ENCODE data around the gene MON1A. TPM values are rescaled to one million over a fixed set of nuclear protein-coding genes. Genes with fewer than 3 reads are reported as not detected.
"Not testable (repeated sequence)": the region's sequence is repeated elsewhere in the genome, so short reads cannot be mapped to it uniquely, and the experiment has no call there.

Gene MON1A
- total RNA-seq, 1 donor from 2014 or later = 12.4 TPM

DNA sequence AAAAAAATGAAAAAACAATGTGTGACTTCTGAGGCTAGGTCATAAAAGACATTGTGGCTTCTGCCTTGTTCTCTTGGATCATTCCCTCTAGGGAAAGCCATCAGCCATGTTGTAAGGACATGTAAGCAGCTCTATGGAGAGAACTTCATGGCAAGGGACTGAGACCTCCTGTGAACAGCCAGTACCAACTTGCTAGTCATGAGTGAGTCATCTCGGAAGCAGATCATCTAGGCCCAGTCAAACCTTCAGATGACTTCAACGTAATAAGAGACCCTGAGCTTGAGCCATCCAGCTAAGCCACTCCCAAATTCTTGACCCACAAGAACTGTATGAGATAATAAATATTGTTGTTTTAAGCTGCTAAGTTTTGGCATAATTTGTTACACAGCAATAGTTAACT lies 4.9 kb downstream of the MON1A start:
- H4K20me1 ChIP-seq (ENCODE audit: insufficient read depth, low read length) = no peaks in the 10 kb centered on the region
- H3K27ac Mint-ChIP-seq (ENCODE audit: unreplicated experiment) = no peak overlapping the region

DNA sequence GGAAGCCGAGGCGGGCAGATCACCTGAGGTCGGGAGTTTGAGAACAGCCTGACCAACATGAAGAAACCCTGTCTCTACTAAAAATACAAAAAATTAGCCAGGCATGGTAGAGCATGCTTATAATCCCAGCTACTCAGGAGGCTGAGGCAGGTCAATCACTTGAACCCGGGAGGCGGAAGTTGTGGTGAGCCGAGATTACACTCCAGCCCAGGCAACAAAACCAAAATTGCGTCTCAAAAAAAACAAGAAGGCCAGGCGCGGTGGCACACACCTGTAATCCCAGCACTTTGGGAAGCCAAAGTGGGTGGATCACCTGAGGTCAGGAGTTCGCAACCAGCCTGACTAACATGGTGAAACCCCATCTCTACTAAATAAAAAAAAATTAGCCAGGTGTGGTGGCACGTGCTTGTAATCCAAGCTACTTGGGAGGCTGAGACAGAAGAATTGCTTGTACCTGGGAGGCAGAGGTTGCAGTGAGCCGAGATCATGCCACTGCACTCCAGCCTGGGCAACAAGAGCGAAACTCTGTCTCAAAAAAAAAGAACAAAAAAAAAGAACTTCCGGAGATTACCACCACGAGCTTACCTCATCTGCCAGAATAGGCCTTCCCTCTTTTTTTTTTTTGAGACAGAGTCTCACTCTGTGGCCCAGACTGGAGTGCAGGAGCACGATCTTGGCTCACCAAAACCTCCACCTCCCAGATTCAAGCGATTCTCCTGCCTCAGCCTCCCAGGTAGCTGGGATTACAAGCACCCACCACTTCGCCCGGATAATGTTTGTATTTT lies 11.6 kb downstream of the MON1A start:
- not testable (repeated sequence) for H3K27ac ChIP-seq (ENCODE audit: low read depth, low read length); H3K27me3 ChIP-seq (ENCODE audit: insufficient read depth, low read length); H3K79me2 ChIP-seq (ENCODE audit: insufficient read depth, low read length); H3K4me2 ChIP-seq (ENCODE audit: low read length); FAIRE-seq; H2AFZ ChIP-seq (ENCODE audit: low read depth, low read length); DNase-seq (ENCODE audit: low read depth); H3K4me3 Mint-ChIP-seq (ENCODE audit: unreplicated experiment); H3K27ac Mint-ChIP-seq (ENCODE audit: unreplicated experiment); H3K4me3 ChIP-seq (ENCODE audit: insufficient read depth, low read depth, low read length); H3K9me3 Mint-ChIP-seq (ENCODE audit: unreplicated experiment); H3K4me1 Mint-ChIP-seq (ENCODE audit: low read depth, unreplicated experiment); H3K36me3 ChIP-seq (ENCODE audit: insufficient read depth, low read length); H3K9ac ChIP-seq (ENCODE audit: low read length); H3K4me1 ChIP-seq (ENCODE audit: insufficient read depth, low read length); H3K27me3 Mint-ChIP-seq (ENCODE audit: low read depth, unreplicated experiment); H3K9me3 ChIP-seq (ENCODE audit: insufficient read depth, low read depth, low read length); H3K36me3 Mint-ChIP-seq (ENCODE audit: low read depth, unreplicated experiment)
- H4K20me1 ChIP-seq (ENCODE audit: insufficient read depth, low read length) = peaks cover 14% of the 10 kb centered on the region

More for the DNA sequence above, 4.9 kb downstream of the MON1A start:
- TF ChIP-seq, protein P1, sequence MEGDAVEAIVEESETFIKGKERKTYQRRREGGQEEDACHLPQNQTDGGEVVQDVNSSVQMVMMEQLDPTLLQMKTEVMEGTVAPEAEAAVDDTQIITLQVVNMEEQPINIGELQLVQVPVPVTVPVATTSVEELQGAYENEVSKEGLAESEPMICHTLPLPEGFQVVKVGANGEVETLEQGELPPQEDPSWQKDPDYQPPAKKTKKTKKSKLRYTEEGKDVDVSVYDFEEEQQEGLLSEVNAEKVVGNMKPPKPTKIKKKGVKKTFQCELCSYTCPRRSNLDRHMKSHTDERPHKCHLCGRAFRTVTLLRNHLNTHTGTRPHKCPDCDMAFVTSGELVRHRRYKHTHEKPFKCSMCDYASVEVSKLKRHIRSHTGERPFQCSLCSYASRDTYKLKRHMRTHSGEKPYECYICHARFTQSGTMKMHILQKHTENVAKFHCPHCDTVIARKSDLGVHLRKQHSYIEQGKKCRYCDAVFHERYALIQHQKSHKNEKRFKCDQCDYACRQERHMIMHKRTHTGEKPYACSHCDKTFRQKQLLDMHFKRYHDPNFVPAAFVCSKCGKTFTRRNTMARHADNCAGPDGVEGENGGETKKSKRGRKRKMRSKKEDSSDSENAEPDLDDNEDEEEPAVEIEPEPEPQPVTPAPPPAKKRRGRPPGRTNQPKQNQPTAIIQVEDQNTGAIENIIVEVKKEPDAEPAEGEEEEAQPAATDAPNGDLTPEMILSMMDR (IDR thresholded peaks at IDR 0.05; ENCODE audit: insufficient read depth, low read depth, low read length) = no peak
- TF ChIP-seq EZH2 (IDR thresholded peaks at IDR 0.05; ENCODE audit: insufficient read depth, low read length) = no peak
- peaks cover 10% of the 10 kb centered on the region for H3K4me1 Mint-ChIP-seq (ENCODE audit: low read depth, unreplicated experiment)
- FAIRE-seq (peak; percentile 5), DNase-seq (ENCODE audit: low read depth) (peak; percentile 77)
- Histone ChIP-seq H3K9ac (ENCODE audit: low read length) (no peak overlapping the region), H3K79me2 (ENCODE audit: insufficient read depth, low read length) (peaks cover 14% of the 10 kb centered on the region), H3K4me2 (ENCODE audit: low read length) (peak overlapping the region; percentile 47), H3K27me3 (ENCODE audit: insufficient read depth, low read length) (no peaks in the 10 kb centered on the region), H3K36me3 (ENCODE audit: insufficient read depth, low read length) (no peaks in the 10 kb centered on the region), H3K9me3 (ENCODE audit: insufficient read depth, low read depth, low read length) (no peaks in the 10 kb centered on the region), H2AFZ (ENCODE audit: low read depth, low read length) (peak overlapping the region; percentile 15), H3K4me3 (ENCODE audit: insufficient read depth, low read depth, low read length) (no peak overlapping the region), H3K27ac (ENCODE audit: low read depth, low read length) (peak overlapping the region; percentile 34), H3K4me1 (ENCODE audit: insufficient read depth, low read length) (peaks cover 12% of the 10 kb centered on the region)
- peaks cover under 1% of the 10 kb centered on the region for H3K36me3 Mint-ChIP-seq (ENCODE audit: low read depth, unreplicated experiment)
- H3K4me3 Mint-ChIP-seq (ENCODE audit: unreplicated experiment) = no peak overlapping the region
- no peaks in the 10 kb centered on the region for H3K27me3 Mint-ChIP-seq (ENCODE audit: low read depth, unreplicated experiment)
- no peaks in the 10 kb centered on the region for H3K9me3 Mint-ChIP-seq (ENCODE audit: unreplicated experiment)

DNA sequence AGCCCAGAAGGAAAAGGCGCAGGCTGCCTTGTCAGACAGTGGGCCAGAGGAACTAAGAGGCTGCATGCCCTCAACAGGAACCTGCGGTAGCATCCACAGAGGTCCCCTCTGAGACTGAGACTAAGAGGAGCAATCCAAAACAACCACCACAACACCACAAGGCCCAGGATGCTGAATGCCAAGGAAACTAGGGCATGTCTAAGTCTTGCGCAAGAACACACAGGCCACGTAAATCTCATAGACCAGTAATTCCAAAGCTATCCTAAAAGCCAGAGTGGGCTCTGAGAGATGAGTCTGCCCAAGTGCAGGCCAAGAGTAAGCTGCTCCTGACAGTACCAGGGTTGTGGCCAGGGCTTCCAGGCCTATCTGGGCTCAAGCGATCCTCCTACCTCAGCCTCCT lies 12.9 kb downstream of the MON1A start:
- H3K36me3 ChIP-seq (ENCODE audit: insufficient read depth, low read length) = peaks cover 2% of the 10 kb centered on the region
- Mint-ChIP-seq H3K27me3 (ENCODE audit: low read depth, unreplicated experiment) (peaks cover 11% of the 10 kb centered on the region), H3K4me3 (ENCODE audit: unreplicated experiment) (no peak overlapping the region), H3K9me3 (ENCODE audit: unreplicated experiment) (no peaks in the 10 kb centered on the region), H3K4me1 (ENCODE audit: low read depth, unreplicated experiment) (peaks cover 2% of the 10 kb centered on the region), H3K27ac (ENCODE audit: unreplicated experiment) (no peak overlapping the region), H3K36me3 (ENCODE audit: low read depth, unreplicated experiment) (peaks cover 11% of the 10 kb centered on the region)
- peaks cover 4% of the 10 kb centered on the region for H3K79me2 ChIP-seq (ENCODE audit: insufficient read depth, low read length)
- H3K9me3 ChIP-seq (ENCODE audit: insufficient read depth, low read depth, low read length) = no peaks in the 10 kb centered on the region
- no peaks in the 10 kb centered on the region for H3K27me3 ChIP-seq (ENCODE audit: insufficient read depth, low read length)
- DNase-seq (ENCODE audit: low read depth) (peak; percentile 33), FAIRE-seq (no peak)
- no peak overlapping the region for H3K4me3 ChIP-seq (ENCODE audit: insufficient read depth, low read depth, low read length)
- H3K4me1 ChIP-seq (ENCODE audit: insufficient read depth, low read length) = no peaks in the 10 kb centered on the region
- H3K4me2 ChIP-seq (ENCODE audit: low read length) = no peak overlapping the region
- no peak overlapping the region for H3K9ac ChIP-seq (ENCODE audit: low read length)
- no peak overlapping the region for H3K27ac ChIP-seq (ENCODE audit: low read depth, low read length)
- H2AFZ ChIP-seq (ENCODE audit: low read depth, low read length) = no peak overlapping the region
- no peak for TF ChIP-seq EZH2 (IDR thresholded peaks at IDR 0.05; ENCODE audit: insufficient read depth, low read length)
- TF ChIP-seq, protein P1 (IDR thresholded peaks at IDR 0.05; ENCODE audit: insufficient read depth, low read depth, low read length) = no peak
- peaks cover 14% of the 10 kb centered on the region for H4K20me1 ChIP-seq (ENCODE audit: insufficient read depth, low read length)
